SK-N-SH (cell line): ENCODE data around the gene CCDC127. TPM values are rescaled to one million over a fixed set of nuclear protein-coding genes. Genes with fewer than 3 reads are reported as not detected.

Source experiments
- CTCF ChIA-PET: fragments of 300-600, 350-600 bp; formaldehyde crosslinking; extraction: SDS; loops from one replicate; lab custom pipeline; 2021; lab: Yijun Ruan, JAX
- POLR2A ChIA-PET: fragments of 350-600 bp; sonication (Branson Sonifier 250); formaldehyde crosslinking; extraction: SDS; loops from one replicate; lab custom pipeline; 2020; ENCODE audit warnings: antibody characterized with exemption, inconsistent platforms; lab: Yijun Ruan, JAX
- DNase-seq: peaks from one replicate; pipeline ENCODE4 v3.0.0; 2012
- H2AFZ ChIP-seq: fragments of 200-600 bp; sonication (generic); 2 replicates; pipeline ENCODE4 v1.8.1; 2016; ENCODE audit warnings: antibody characterized with exemption, mild to moderate bottlenecking, low read depth
- H3F3A ChIP-seq: fragments of 200-600 bp; sonication (generic); replicated peaks from 2 replicates; pipeline ENCODE3; 2016; ENCODE audit warnings: antibody characterized with exemption, mild to moderate bottlenecking; ENCODE audit not compliant: insufficient read depth
- H3K27ac ChIP-seq, 2 experiments: fragments of 200-500 bp in 1 of 2; fragments of 200-600 bp in 1 of 2; sonication (Bioruptor generic) in 1 of 2; sonication (generic), shearing (Covaris generic) in 1 of 2; 2 replicates each; pipeline versions ENCODE4 v1.5.1 to v1.6.1; 2014 to 2016; ENCODE audit warnings: low read depth in 2 of 2, inconsistent platforms in 1 of 2, low read length in 1 of 2, mild to moderate bottlenecking in 1 of 2, mixed read lengths in 1 of 2
- H3K27me3 ChIP-seq: fragments of 200-600 bp; sonication (generic), shearing (Covaris generic); 2 replicates; pipeline ENCODE4 v1.6.1; 2016; ENCODE audit warnings: mixed run types; ENCODE audit not compliant: insufficient read depth
- H3K36me3 ChIP-seq, 2 experiments: fragments of 200-500 bp in 1 of 2; fragments of 200-600 bp in 1 of 2; sonication (Bioruptor generic) in 1 of 2; sonication (generic) in 1 of 2; replicated peaks in 1 of 2; 2 replicates each; pipeline versions ENCODE3 to v1.5.1; 2014 to 2016; ENCODE audit warnings: low read length in 1 of 2, mild to moderate bottlenecking in 1 of 2; ENCODE audit not compliant: insufficient read depth in 2 of 2, control insufficient read depth in 1 of 2
- H3K4me1 ChIP-seq, 2 experiments: fragments of 200-500 bp in 1 of 2; fragments of 200-600 bp in 1 of 2; sonication (Bioruptor generic) in 1 of 2; sonication (generic), shearing (Covaris generic) in 1 of 2; 2 replicates each; pipeline versions ENCODE4 v1.5.1 to v1.6.1; 2014 to 2016; ENCODE audit warnings: low read depth in 1 of 2, low read length in 1 of 2, mixed run types in 1 of 2; ENCODE audit not compliant: insufficient read depth in 2 of 2, control insufficient read depth in 1 of 2
- H3K4me2 ChIP-seq: fragments of 200-600 bp; sonication (generic), shearing (Covaris generic); 2 replicates; pipeline ENCODE4 v1.6.1; 2017; ENCODE audit warnings: mixed run types
- H3K4me3 ChIP-seq, 2 experiments: fragments of 200-500 bp in 1 of 2; fragments of 200-600 bp in 1 of 2; sonication (Bioruptor generic) in 1 of 2; sonication (generic), shearing (Covaris generic) in 1 of 2; 2 replicates each; pipeline versions ENCODE4 v1.5.1 to v1.8.1; 2014 to 2016; ENCODE audit warnings: low read depth in 2 of 2, inconsistent platforms in 1 of 2, low read length in 1 of 2, mild to moderate bottlenecking in 1 of 2, mixed read lengths in 1 of 2, moderate library complexity in 1 of 2
- H3K79me2 ChIP-seq: fragments of 200-600 bp; sonication (generic); 2 replicates; pipeline ENCODE4 v1.8.1; 2017; ENCODE audit warnings: mild to moderate bottlenecking; ENCODE audit not compliant: insufficient read depth
- H3K9ac ChIP-seq: fragments of 200-600 bp; sonication (generic); 2 replicates; pipeline ENCODE4 v1.6.1; 2017; ENCODE audit warnings: mixed run types
- H3K9me2 ChIP-seq: fragments of 200-600 bp; sonication (generic); 2 replicates; pipeline ENCODE4 v1.6.1; 2017; ENCODE audit warnings: mixed run types
- H3K9me3 ChIP-seq: fragments of 200-600 bp; sonication (generic); 2 replicates; pipeline ENCODE4 v1.6.1; 2017; ENCODE audit warnings: mixed run types, mild to moderate bottlenecking, moderate library complexity
- H4K20me1 ChIP-seq: fragments of 200-600 bp; sonication (generic); 2 replicates; pipeline ENCODE4 v1.6.1; 2017; ENCODE audit warnings: mild to moderate bottlenecking, mixed run types; ENCODE audit not compliant: insufficient read depth
- EZH2phosphoT487 ChIP-seq: fragments of 200-600 bp; sonication (generic); IDR thresholded peaks from 2 replicates; pipeline ENCODE4 v1.6.1; 2017; ENCODE audit warnings: low read depth, mixed run types, mild to moderate bottlenecking, antibody characterized with exemption, moderate library complexity, borderline replicate concordance
- FOSL2 ChIP-seq: IDR thresholded peaks from 2 replicates; pipeline ENCODE4 v1.4.0; 2012; ENCODE audit warnings: low read depth, mild to moderate bottlenecking, moderate library complexity, borderline replicate concordance
- JUND ChIP-seq: IDR thresholded peaks from 2 replicates; pipeline ENCODE4 v1.4.0; 2012
- NFIC ChIP-seq: IDR thresholded peaks from 2 replicates; pipeline ENCODE4 v1.4.0; 2012; ENCODE audit warnings: borderline replicate concordance
- NRF1 ChIP-seq: IDR thresholded peaks from 2 replicates; pipeline ENCODE4 v1.6.1; 2012; ENCODE audit warnings: low read depth, mild to moderate bottlenecking, low read length
- RAD21 ChIP-seq: IDR thresholded peaks from 2 replicates; pipeline ENCODE4 v1.6.1; 2012; ENCODE audit warnings: mild to moderate bottlenecking, low read length
- REST ChIP-seq: IDR thresholded peaks from 2 replicates; pipeline ENCODE4 v1.6.1; 2012; ENCODE audit warnings: mild to moderate bottlenecking, low read depth, low read length, moderate library complexity
- SIN3A ChIP-seq: IDR thresholded peaks from 2 replicates; pipeline ENCODE4 v1.6.1; 2012; ENCODE audit warnings: low read depth, mild to moderate bottlenecking, low read length, moderate library complexity, borderline replicate concordance
- SMC3 ChIP-seq: IDR thresholded peaks from 2 replicates; pipeline ENCODE4 v1.6.1; 2012; ENCODE audit warnings: low read depth, low read length, improper control_type of control experiment
- TAF1 ChIP-seq: IDR thresholded peaks from 2 replicates; pipeline ENCODE4 v1.6.1; 2012; ENCODE audit warnings: low read depth, mild to moderate bottlenecking, low read length, moderate library complexity, borderline replicate concordance
- TCF12 ChIP-seq: IDR thresholded peaks from 2 replicates; pipeline ENCODE4 v1.4.0; 2012
- WGBS: methylation state at CpG from one replicate; pipeline ENCODE4 v1.1.6; 2017; ENCODE audit warnings: low lambda C conversion rate; 5-methylcytosine and 5-hydroxymethylcytosine counted together
- polyA plus RNA-seq, 3 experiments: library from polyadenylated mRNA; depleted of rRNA; stranded (reverse); fragments of >200 nt; gene quantifications; 2 replicates each; pipeline ENCODE4 v1.2.3, GENCODE V29; 2012
- TF ChIP-seq, protein P1 (sequence below): IDR thresholded peaks from 2 replicates; pipeline ENCODE4 v1.4.0; 2012; ENCODE audit warnings: low read depth, borderline replicate concordance
- TF ChIP-seq, protein P2 (sequence below): IDR thresholded peaks from 2 replicates; pipeline ENCODE4 v1.4.0; 2012; ENCODE audit warnings: low read depth, borderline replicate concordance

The CCDC127 gene
- polyA plus RNA-seq, 1 of the 3 experiments (the other 2 are of a cell fraction): 3.9 TPM

GRCh38 chr5:206927-207536 lies 10.9 kb downstream of the CCDC127 start:
- 92% methylated on average over 8 of the region's 8 CpGs for WGBS
- Histone ChIP-seq H2AFZ (no peak overlapping the region), H3F3A (peaks cover 5% of the 10 kb centered on the region), H3K27me3 (no peaks in the 10 kb centered on the region), H3K9me2 (no peaks in the 10 kb centered on the region), H3K79me2 (peaks cover 49% of the 10 kb centered on the region), H3K27ac (no peak overlapping the region), H3K9me3 (no peaks in the 10 kb centered on the region), H3K4me3 (no peak overlapping the region), H3K36me3 (peaks cover 14 to 24% of the 10 kb centered on the region in 2 experiments), H3K4me2 (no peak overlapping the region), H3K4me1 (peaks cover 0 to 4% of the 10 kb centered on the region in 2 experiments; a peak in 1 of 4 replicates), H3K9ac (no peak overlapping the region), H4K20me1 (peaks cover 56% of the 10 kb centered on the region)
- DNase-seq: no peak
- ChIA-PET CTCF (no interaction called here), POLR2A (no interaction called here)
- TF ChIP-seq, protein P1, sequence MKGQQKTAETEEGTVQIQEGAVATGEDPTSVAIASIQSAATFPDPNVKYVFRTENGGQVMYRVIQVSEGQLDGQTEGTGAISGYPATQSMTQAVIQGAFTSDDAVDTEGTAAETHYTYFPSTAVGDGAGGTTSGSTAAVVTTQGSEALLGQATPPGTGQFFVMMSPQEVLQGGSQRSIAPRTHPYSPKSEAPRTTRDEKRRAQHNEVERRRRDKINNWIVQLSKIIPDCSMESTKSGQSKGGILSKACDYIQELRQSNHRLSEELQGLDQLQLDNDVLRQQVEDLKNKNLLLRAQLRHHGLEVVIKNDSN: no peak
- TF ChIP-seq EZH2phosphoT487: no peak
- no peak for TF ChIP-seq SMC3
- TF ChIP-seq, protein P2, sequence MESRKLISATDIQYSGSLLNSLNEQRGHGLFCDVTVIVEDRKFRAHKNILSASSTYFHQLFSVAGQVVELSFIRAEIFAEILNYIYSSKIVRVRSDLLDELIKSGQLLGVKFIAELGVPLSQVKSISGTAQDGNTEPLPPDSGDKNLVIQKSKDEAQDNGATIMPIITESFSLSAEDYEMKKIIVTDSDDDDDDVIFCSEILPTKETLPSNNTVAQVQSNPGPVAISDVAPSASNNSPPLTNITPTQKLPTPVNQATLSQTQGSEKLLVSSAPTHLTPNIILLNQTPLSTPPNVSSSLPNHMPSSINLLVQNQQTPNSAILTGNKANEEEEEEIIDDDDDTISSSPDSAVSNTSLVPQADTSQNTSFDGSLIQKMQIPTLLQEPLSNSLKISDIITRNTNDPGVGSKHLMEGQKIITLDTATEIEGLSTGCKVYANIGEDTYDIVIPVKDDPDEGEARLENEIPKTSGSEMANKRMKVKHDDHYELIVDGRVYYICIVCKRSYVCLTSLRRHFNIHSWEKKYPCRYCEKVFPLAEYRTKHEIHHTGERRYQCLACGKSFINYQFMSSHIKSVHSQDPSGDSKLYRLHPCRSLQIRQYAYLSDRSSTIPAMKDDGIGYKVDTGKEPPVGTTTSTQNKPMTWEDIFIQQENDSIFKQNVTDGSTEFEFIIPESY: no peak
- no peak for TF ChIP-seq NFIC
- TF ChIP-seq TCF12: no peak
- no peak for TF ChIP-seq TAF1
- TF ChIP-seq NRF1: no peak

DNA sequence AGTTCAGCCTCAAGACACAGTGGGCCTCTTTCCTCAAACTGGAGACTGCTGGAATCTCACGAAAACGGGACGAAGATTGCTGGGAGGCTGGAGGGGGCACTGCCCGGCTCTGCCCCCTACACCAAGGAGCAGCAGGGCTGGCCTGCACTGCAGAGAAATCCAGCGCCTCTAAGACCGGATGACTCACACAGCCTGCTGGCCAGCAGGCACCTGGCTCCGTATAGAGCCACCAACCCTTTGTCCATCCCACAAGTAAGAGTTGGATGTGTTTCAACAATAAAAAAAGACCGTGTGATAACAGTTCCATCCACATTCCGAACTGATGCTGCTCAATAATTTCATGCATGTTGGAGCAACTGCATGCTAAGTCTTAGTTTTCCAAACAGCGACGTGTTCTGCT lies 11.5 kb downstream of the CCDC127 start:
- no peaks in the 10 kb centered on the region for H3K9me3 ChIP-seq
- H3K4me2 ChIP-seq: no peak overlapping the region
- peaks cover 5% of the 10 kb centered on the region for H3F3A ChIP-seq
- 0 out of 2 replicates have a peak, but pooled peaks have one; percentile 24 for TF ChIP-seq JUND
- no peak for TF ChIP-seq SIN3A
- TF ChIP-seq RAD21: no peak
- no peak for TF ChIP-seq REST
- TF ChIP-seq NFIC: peak; percentile 33; the same call in 1 of the 2 replicates
- peak; percentile 34; the same call in 1 of the 2 replicates for TF ChIP-seq TCF12
- no peak for TF ChIP-seq NRF1
- peak; percentile 62; the same call in 1 of the 2 replicates for TF ChIP-seq FOSL2
- H3K27ac ChIP-seq: no peak overlapping the region
- WGBS: 77% methylated on average over 8 of the region's 11 CpGs
- H3K4me3 ChIP-seq: no peak overlapping the region
- no peak for DNase-seq
- H3K79me2 ChIP-seq: peaks cover 55% of the 10 kb centered on the region
- peaks cover 56% of the 10 kb centered on the region for H4K20me1 ChIP-seq
- H2AFZ ChIP-seq: no peak overlapping the region
- POLR2A ChIA-PET: no interaction called here
- no peaks in the 10 kb centered on the region for H3K9me2 ChIP-seq
- CTCF ChIA-PET: interaction anchor here (1.6 kb wide), 1 partner anchor 18 kb away, joined by 5 read pairs; no protein-coding TSS in a partner anchor
- no peak overlapping the region for H3K9ac ChIP-seq
- H3K27me3 ChIP-seq: no peaks in the 10 kb centered on the region
- H3K4me1 ChIP-seq: peaks cover 0 to 4% of the 10 kb centered on the region in 2 experiments; a peak in 1 of 4 replicates
- H3K36me3 ChIP-seq: peaks cover 14 to 24% of the 10 kb centered on the region in 2 experiments
